Measurements from ENCODE around the gene ROBO1.

ROBO1 gene

GRCh38 chr3:78847603-78848002 lies 920.2 kb downstream of the ROBO1 start:
- Mint-ChIP-seq H3K9me3 (peaks cover 7 to 19% of the 10 kb centered on the region in 2 donors), H3K4me1 (ENCODE audit: low read depth in 2 of 2) (no peaks in the 10 kb centered on the region), H3K27ac (no peak overlapping the region), H3K4me3 (no peak overlapping the region), H3K27me3 (no peaks in the 10 kb centered on the region), H3K36me3 (ENCODE audit: insufficient read depth) (no peaks in the 10 kb centered on the region)
- ATAC-seq (replicated peaks), result no peak
- DNase-seq, result no peak

GRCh38 chr3:78847203-78847602 lies 920.6 kb downstream of the ROBO1 start:
- ATAC-seq (replicated peaks) (no peak), DNase-seq (no peak)
- no peak overlapping the region for H3K27ac Mint-ChIP-seq
- no peaks in the 10 kb centered on the region for H3K36me3 Mint-ChIP-seq (ENCODE audit: insufficient read depth)
- H3K9me3 Mint-ChIP-seq, result peaks cover 7 to 15% of the 10 kb centered on the region in 2 donors
- no peaks in the 10 kb centered on the region for H3K4me1 Mint-ChIP-seq (ENCODE audit: low read depth in 2 of 2)
- no peaks in the 10 kb centered on the region for H3K27me3 Mint-ChIP-seq
- no peak overlapping the region for H3K4me3 Mint-ChIP-seq

GRCh38 chr3:78846718-78847117 lies 921.1 kb downstream of the ROBO1 start:
- no peak overlapping the region for H3K27ac Mint-ChIP-seq
- H3K4me3 Mint-ChIP-seq, result no peak overlapping the region
- H3K9me3 Mint-ChIP-seq, result peaks cover 7 to 13% of the 10 kb centered on the region in 2 donors
- DNase-seq (no peak), ATAC-seq (replicated peaks) (no peak)
- H3K27me3 Mint-ChIP-seq, result no peaks in the 10 kb centered on the region
- H3K36me3 Mint-ChIP-seq (ENCODE audit: insufficient read depth), result no peaks in the 10 kb centered on the region
- H3K4me1 Mint-ChIP-seq (ENCODE audit: low read depth in 2 of 2), result no peaks in the 10 kb centered on the region

GRCh38 chr3:78845605-78846004 lies 922.2 kb downstream of the ROBO1 start:
- no peaks in the 10 kb centered on the region for H3K4me1 Mint-ChIP-seq (ENCODE audit: low read depth in 2 of 2)
- DNase-seq (no peak), ATAC-seq (replicated peaks) (no peak)
- H3K27me3 Mint-ChIP-seq, result no peaks in the 10 kb centered on the region
- H3K9me3 Mint-ChIP-seq, result peaks cover 7 to 13% of the 10 kb centered on the region in 2 donors
- no peak overlapping the region for H3K4me3 Mint-ChIP-seq
- H3K36me3 Mint-ChIP-seq (ENCODE audit: insufficient read depth), result no peaks in the 10 kb centered on the region
- no peak overlapping the region for H3K27ac Mint-ChIP-seq

GRCh38 chr3:78844307-78844706 lies 923.5 kb downstream of the ROBO1 start:
- Mint-ChIP-seq H3K9me3 (peaks cover 7 to 8% of the 10 kb centered on the region in 2 donors), H3K27ac (no peak overlapping the region), H3K4me3 (no peak overlapping the region)

DNA sequence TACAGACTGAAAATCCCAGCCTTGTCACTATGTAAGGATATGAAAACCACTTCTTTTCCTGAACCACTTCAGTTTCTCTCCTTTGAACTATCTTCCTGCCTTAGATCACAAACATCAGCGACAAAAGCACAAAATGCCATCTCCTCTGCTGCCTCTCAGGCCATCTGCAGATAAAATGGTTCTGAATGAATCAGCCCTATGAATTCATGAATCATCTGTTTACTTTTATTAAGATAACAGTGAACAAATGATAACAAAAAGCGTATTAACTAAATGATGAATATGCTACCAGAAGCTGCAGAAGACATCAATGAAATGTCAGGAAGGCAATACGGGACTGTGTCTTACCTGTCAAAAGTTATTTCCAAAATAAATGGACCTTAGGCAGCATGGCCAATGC lies 928.1 kb downstream of the ROBO1 start:
- H3K36me3 Mint-ChIP-seq (ENCODE audit: insufficient read depth), result no peaks in the 10 kb centered on the region
- H3K9me3 Mint-ChIP-seq, result no peaks in the 10 kb centered on the region
- no peaks in the 10 kb centered on the region for H3K27me3 Mint-ChIP-seq
- no peaks in the 10 kb centered on the region for H3K4me1 Mint-ChIP-seq (ENCODE audit: low read depth in 2 of 2)
- DNase-seq (no peak), ATAC-seq (replicated peaks) (no peak)
- H3K4me3 Mint-ChIP-seq, result no peak overlapping the region
- no peak overlapping the region for H3K27ac Mint-ChIP-seq

More at GRCh38 chr3:78844307-78844706, 923.5 kb downstream of the ROBO1 start:
- ATAC-seq (replicated peaks) (no peak), DNase-seq (no peak)
- Mint-ChIP-seq H3K4me1 (ENCODE audit: low read depth in 2 of 2) (no peaks in the 10 kb centered on the region), H3K36me3 (ENCODE audit: insufficient read depth) (no peaks in the 10 kb centered on the region), H3K27me3 (no peaks in the 10 kb centered on the region)

DNA sequence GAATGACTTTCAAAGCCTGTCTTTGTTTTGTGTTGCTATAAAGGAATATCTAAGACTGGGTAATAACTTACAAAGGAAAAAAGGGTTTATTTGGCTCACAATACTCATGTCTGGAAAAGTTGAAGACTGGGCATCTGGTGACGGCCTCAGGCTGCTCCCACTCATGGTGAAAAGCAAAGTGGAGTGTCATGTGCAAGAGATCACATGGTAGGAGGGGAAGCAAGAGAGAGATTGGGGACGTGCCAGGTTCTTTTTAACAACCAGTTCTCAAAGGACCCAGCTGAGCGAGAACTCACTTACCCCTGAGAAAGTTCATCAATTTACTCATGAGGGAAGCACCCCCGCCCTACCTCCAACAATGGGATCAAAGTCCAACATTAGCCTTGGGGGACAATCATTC lies 929.4 kb downstream of the ROBO1 start:
- Mint-ChIP-seq H3K27me3 (no peaks in the 10 kb centered on the region), H3K27ac (no peak overlapping the region), H3K4me3 (no peak overlapping the region), H3K9me3 (no peaks in the 10 kb centered on the region), H3K4me1 (ENCODE audit: low read depth in 2 of 2) (no peaks in the 10 kb centered on the region), H3K36me3 (ENCODE audit: insufficient read depth) (no peaks in the 10 kb centered on the region)
- no peak for DNase-seq
- ATAC-seq (replicated peaks), result no peak

DNA sequence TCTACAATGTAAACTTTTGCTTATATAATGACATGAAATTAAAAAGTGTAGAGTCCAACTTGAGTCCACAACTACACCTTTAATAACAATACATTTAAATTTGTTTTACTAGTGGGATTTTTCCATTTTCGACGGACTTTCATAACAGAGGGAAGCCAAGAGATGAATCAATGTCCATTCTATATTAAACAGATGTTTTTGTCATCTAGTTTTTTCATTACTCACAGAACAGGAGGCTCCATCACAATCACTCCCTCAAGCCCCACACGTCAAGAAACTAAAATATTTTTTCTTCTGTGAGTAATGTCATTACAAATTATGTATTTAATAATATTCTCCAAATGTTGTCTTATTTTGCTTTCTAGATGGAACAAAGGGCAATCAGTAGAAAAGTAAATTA lies 932.9 kb downstream of the ROBO1 start:
- Mint-ChIP-seq H3K27ac (no peak overlapping the region), H3K4me1 (ENCODE audit: low read depth in 2 of 2) (no peaks in the 10 kb centered on the region), H3K27me3 (no peaks in the 10 kb centered on the region), H3K9me3 (peaks cover 0 to 3% of the 10 kb centered on the region in 2 donors), H3K4me3 (no peak overlapping the region), H3K36me3 (ENCODE audit: insufficient read depth) (no peaks in the 10 kb centered on the region)
- DNase-seq (no peak), ATAC-seq (replicated peaks) (no peak)

GRCh38 chr3:78832785-78833204 lies 935.0 kb downstream of the ROBO1 start:
- Mint-ChIP-seq H3K9me3 (peaks cover 0 to 3% of the 10 kb centered on the region in 2 donors), H3K27ac (no peak overlapping the region), H3K4me1 (ENCODE audit: low read depth in 2 of 2) (no peaks in the 10 kb centered on the region), H3K4me3 (no peak overlapping the region), H3K27me3 (no peaks in the 10 kb centered on the region), H3K36me3 (ENCODE audit: insufficient read depth) (no peaks in the 10 kb centered on the region)
- ATAC-seq (replicated peaks) (no peak), DNase-seq (no peak)

DNA sequence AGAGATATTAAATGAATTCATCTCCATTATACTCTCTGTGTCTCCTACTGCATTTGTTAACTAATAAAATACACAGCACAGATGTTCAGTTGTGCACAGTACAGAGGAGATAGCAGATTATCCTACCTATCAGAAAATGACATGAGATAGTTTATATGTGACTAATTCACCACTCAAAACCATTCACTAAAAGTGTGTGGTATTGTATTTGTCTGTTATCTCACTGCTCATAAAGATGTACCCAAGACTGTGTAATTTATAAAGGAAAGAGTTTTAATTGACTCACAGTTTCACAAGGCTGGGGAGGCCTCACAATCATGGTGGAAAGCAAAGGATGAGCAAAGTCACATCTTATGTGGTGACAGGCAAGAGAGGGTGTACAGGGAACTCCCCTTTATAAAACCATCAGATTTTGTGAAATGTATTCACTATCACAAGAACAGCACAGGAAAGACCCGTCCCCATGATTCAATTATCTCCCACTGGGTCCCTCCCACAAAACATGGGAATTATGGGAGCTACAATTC lies 936.3 kb downstream of the ROBO1 start:
- no peaks in the 10 kb centered on the region for H3K27me3 Mint-ChIP-seq
- H3K4me3 Mint-ChIP-seq, result no peak overlapping the region
- H3K27ac Mint-ChIP-seq, result no peak overlapping the region
- H3K9me3 Mint-ChIP-seq, result peaks cover 0 to 5% of the 10 kb centered on the region in 2 donors
- no peaks in the 10 kb centered on the region for H3K4me1 Mint-ChIP-seq (ENCODE audit: low read depth in 2 of 2)
- DNase-seq (no peak), ATAC-seq (replicated peaks) (no peak)
- no peaks in the 10 kb centered on the region for H3K36me3 Mint-ChIP-seq (ENCODE audit: insufficient read depth)

DNA sequence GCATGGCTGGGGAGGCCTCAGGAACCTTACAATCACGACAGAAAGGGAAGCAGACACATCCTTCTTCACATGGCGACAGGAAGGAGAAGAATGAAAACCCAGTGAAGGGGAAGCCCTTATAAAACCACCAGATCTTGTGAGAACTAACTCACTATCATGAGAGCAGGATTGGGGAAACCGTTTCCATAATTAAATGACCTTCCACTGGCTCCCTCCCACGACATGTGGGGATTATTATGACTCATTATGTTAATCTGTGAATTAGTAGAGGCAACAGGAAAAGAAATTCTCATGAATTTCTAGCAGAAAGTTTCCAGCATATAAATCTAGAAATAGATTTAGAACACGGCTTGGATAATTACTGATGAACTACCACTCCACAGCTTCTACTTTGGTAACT lies 937.3 kb downstream of the ROBO1 start:
- no peak for DNase-seq
- ATAC-seq (replicated peaks), result no peak
- Mint-ChIP-seq H3K4me3 (no peak overlapping the region), H3K27me3 (no peaks in the 10 kb centered on the region), H3K36me3 (ENCODE audit: insufficient read depth) (no peaks in the 10 kb centered on the region), H3K27ac (no peak overlapping the region), H3K4me1 (ENCODE audit: low read depth in 2 of 2) (no peaks in the 10 kb centered on the region), H3K9me3 (peaks cover 0 to 5% of the 10 kb centered on the region in 2 donors)

GRCh38 chr3:78827618-78828017 lies 940.2 kb downstream of the ROBO1 start:
- Mint-ChIP-seq H3K4me1 (ENCODE audit: low read depth in 2 of 2) (no peaks in the 10 kb centered on the region), H3K36me3 (ENCODE audit: insufficient read depth) (no peaks in the 10 kb centered on the region), H3K27ac (no peak overlapping the region), H3K27me3 (no peaks in the 10 kb centered on the region), H3K9me3 (peaks cover 0 to 7% of the 10 kb centered on the region in 2 donors), H3K4me3 (no peak overlapping the region)
- DNase-seq, result no peak
- ATAC-seq (replicated peaks), result no peak

DNA sequence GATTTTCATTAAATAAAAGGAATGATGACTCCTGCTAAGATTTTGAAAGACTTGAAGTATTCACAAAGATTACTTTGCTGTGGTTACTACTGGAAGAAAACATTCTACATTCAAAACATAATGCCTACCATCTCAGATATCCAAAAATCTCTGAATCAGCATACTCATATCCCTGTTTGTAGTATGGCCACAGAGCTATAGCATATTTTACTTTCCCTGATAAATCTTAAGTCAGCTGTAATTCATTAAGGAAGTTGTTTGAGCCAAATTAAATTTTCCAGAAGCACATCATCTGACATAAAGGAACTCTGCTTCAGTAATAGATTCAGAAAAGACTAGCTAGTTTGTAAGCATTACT lies 942.0 kb downstream of the ROBO1 start:
- DNase-seq, result no peak
- H3K4me3 Mint-ChIP-seq, result no peak overlapping the region
- no peaks in the 10 kb centered on the region for H3K27me3 Mint-ChIP-seq
- H3K36me3 Mint-ChIP-seq (ENCODE audit: insufficient read depth), result no peaks in the 10 kb centered on the region
- no peak for ATAC-seq (replicated peaks)
- no peak overlapping the region for H3K27ac Mint-ChIP-seq
- no peaks in the 10 kb centered on the region for H3K4me1 Mint-ChIP-seq (ENCODE audit: low read depth in 2 of 2)
- peaks cover 0 to 7% of the 10 kb centered on the region in 2 donors for H3K9me3 Mint-ChIP-seq

- Mint-ChIP-seq H3K27me3 (no peaks in the 10 kb centered on the region), H3K27ac (no peak overlapping the region)
Measured at GRCh38 chr3:78825118-78825857, 942.5 kb downstream of the ROBO1 start.

More at GRCh38 chr3:78825118-78825857, 942.5 kb downstream of the ROBO1 start:
- DNase-seq (no peak), ATAC-seq (replicated peaks) (no peak)
- Mint-ChIP-seq H3K4me3 (no peak overlapping the region), H3K36me3 (ENCODE audit: insufficient read depth) (no peaks in the 10 kb centered on the region), H3K4me1 (ENCODE audit: low read depth in 2 of 2) (no peaks in the 10 kb centered on the region), H3K9me3 (peaks cover 0 to 6% of the 10 kb centered on the region in 2 donors)
